Heart left ventricle (tissue), 13 donors: ENCODE results near the gene NPHP4.

Experiments
- CTCF ChIP-seq, 12 donors: fragments of 200-600 bp; sonication (generic) in 4 of 12; IDR thresholded peaks; one replicate each; pipeline versions ENCODE4 v1.5.0 to v1.8.0; 2018 to 2022; ENCODE audit warnings: antibody characterized with exemption in 12 of 12, mild to moderate bottlenecking in 5 of 12
- POLR2A ChIP-seq, 2 donors: fragments of 450-650 bp; IDR thresholded peaks; one replicate each; pipeline ENCODE4 v1.6.1; 2017; ENCODE audit warnings: antibody characterized with exemption in 2 of 2, mild to moderate bottlenecking in 2 of 2, moderate library complexity in 2 of 2
- donor health status: ischemic (EF 13 %, LVEDD 7.1; RV severe dilation, severe dysfunction).
- donor health status: DM: no; HTN: yes; CAD: no.
- donor health status: DM: no; HTN: no; CAD: no.
- donor health status: ischemic (EF 25% LVEDD 6.9; RV normal size, moderate dysfunction).
- donor health status: ischemic (EF 25% LVEDD 5.7; RV mildly dilated, moderate dysfunction).
- donor health status: ischemic (EF 35%, LVEDD 5.7; RV mildly dilated, moderate dysfunction).
- donor health status: nonischemic (EF 11% LVEDD 7.7; RV severe dilation, severe dysfunction).
- donor health status: DM: yes; HTN: yes; CAD: no.
- donor health status: PGD.
- donor health status: ischemic (EF 29% LVEDD 5.4; RV normal size, mild dysfunction).
- donor health status: nonischemic (EF 23%, LVEDD 6.1; RV moderate dilation, normal function).

DNA sequence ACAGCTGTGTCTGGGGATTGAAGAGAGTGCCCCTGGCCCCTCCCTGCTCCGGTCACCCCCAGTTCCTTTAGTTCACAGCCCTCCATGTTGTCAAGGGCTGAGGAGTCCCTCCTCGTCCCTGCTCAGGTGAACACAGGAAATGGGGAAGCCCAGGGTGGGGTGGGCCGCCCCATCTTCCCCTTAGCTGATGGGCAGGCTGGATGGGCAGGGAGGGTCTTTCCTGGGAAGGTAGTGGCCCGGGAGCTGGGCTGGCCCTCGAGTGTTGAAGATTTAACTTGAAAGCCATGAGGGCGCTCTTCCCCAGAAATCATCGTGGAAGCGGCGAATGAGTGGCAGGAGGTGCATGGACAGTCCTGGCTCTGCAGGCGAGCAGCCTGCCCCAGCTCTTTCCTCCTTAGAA lies 18.3 kb upstream of the NPHP4 start:
- TF ChIP-seq CTCF (IDR thresholded peaks at IDR 0.05) (no peak), POLR2A (IDR thresholded peaks at IDR 0.05) (no peak)
